DMS153 (cell line): ENCODE data around the gene WDR5.
A peak's percentile ranks its signal among the peaks of the same experiment; 100 is the strongest.
"Not testable (repeated sequence)": the region's sequence is repeated elsewhere in the genome, so short reads cannot be mapped to it uniquely, and the experiment has no call there.

Experiments used
- DNase-seq: peaks from one replicate; lab custom pipeline; 2025; lab: John Stamatoyannopoulos, UW

WDR5 gene

GRCh38 chr9:134135343-134136117 lies at the start of gene WDR5:
Gene WDR5 (plus strand): TSS chr9:134136082. CDS start chr9:134139878, 3,796 bp downstream.
- DNase-seq = peak; percentile 65

- no peak for DNase-seq
Observed at GRCh38 chr9:134088063-134088725, 47.7 kb upstream of the WDR5 start.

- DNase-seq = no peak
Observed at GRCh38 chr9:134089972-134090371, 45.9 kb upstream of the WDR5 start.

GRCh38 chr9:134099123-134099761 lies 36.6 kb upstream of the WDR5 start:
- peak; percentile 48 for DNase-seq

GRCh38 chr9:134100040-134100439 lies 35.8 kb upstream of the WDR5 start:
- DNase-seq = no peak

- DNase-seq = not testable (repeated sequence)
Observed at GRCh38 chr9:134101133-134101532, 34.7 kb upstream of the WDR5 start.

GRCh38 chr9:134101623-134102149 lies 34.2 kb upstream of the WDR5 start:
- DNase-seq = no peak

GRCh38 chr9:134103391-134103998 lies 32.4 kb upstream of the WDR5 start:
- DNase-seq = no peak

- DNase-seq = no peak
Observed at GRCh38 chr9:134111064-134111463, 24.8 kb upstream of the WDR5 start.

GRCh38 chr9:134112561-134112960 lies 23.3 kb upstream of the WDR5 start:
- DNase-seq = no peak

GRCh38 chr9:134118972-134119371 lies 16.9 kb upstream of the WDR5 start:
- not testable (repeated sequence) for DNase-seq

GRCh38 chr9:134123764-134124128 lies 12.1 kb upstream of the WDR5 start:
- no peak for DNase-seq

- no peak for DNase-seq
Observed at GRCh38 chr9:134125413-134126095, 10.3 kb upstream of the WDR5 start.

GRCh38 chr9:134126373-134126772 lies 9.5 kb upstream of the WDR5 start:
- no peak for DNase-seq

GRCh38 chr9:134127065-134127580 lies 8.8 kb upstream of the WDR5 start:
- DNase-seq = no peak

GRCh38 chr9:134127616-134128015 lies 8.3 kb upstream of the WDR5 start:
- no peak for DNase-seq

- DNase-seq = no peak
Observed at GRCh38 chr9:134128727-134129679, 6.9 kb upstream of the WDR5 start.

GRCh38 chr9:134130503-134131375 lies 5.1 kb upstream of the WDR5 start:
- peak; percentile 61 for DNase-seq

- no peak for DNase-seq
Observed at GRCh38 chr9:134131471-134132207, 4.2 kb upstream of the WDR5 start.
